Neural cell (in vitro differentiated cells): Measurements from ENCODE around the gene GAB2. TPM values are rescaled to one million over a fixed set of nuclear protein-coding genes. Genes with fewer than 3 reads are reported as not detected.

Experiments used
- H2AFZ ChIP-seq: fragments of 200-600, 300-800 bp; sonication (generic), shearing (Covaris generic); 2 replicates; pipeline ENCODE4 v1.6.0; 2014; ENCODE audit warnings: low read depth, mild to moderate bottlenecking, antibody characterized with exemption, low read length, moderate library complexity
- H3F3A ChIP-seq: fragments of 200-600 bp; shearing (Covaris generic); 2 replicates; pipeline ENCODE4 v1.6.1; 2016; ENCODE audit warnings: mild to moderate bottlenecking, moderate library complexity, mixed read lengths, antibody characterized with exemption, low read length; ENCODE audit not compliant: insufficient read depth, poor library complexity, severe bottlenecking
- H3K27ac ChIP-seq: fragments of 200-600, 300-800 bp; sonication (generic), shearing (Covaris generic); 2 replicates; pipeline ENCODE4 v1.5.1; 2014; ENCODE audit warnings: mild to moderate bottlenecking, low read length, moderate library complexity
- H3K27me3 ChIP-seq: fragments of 300-800, 200-600 bp; sonication (generic), shearing (Covaris generic); 2 replicates; pipeline ENCODE4 v1.6.0; 2014; ENCODE audit warnings: mild to moderate bottlenecking, low read depth, low read length, moderate library complexity; ENCODE audit not compliant: insufficient read depth
- H3K36me3 ChIP-seq: fragments of 300-800, 200-600 bp; sonication (generic), shearing (Covaris generic); 2 replicates; pipeline ENCODE4 v1.5.1; 2014; ENCODE audit warnings: mild to moderate bottlenecking, antibody characterized with exemption, low read length, moderate library complexity; ENCODE audit not compliant: insufficient read depth
- H3K4me2 ChIP-seq: fragments of 300-800, 200-600 bp; sonication (generic), shearing (Covaris generic); 2 replicates; pipeline ENCODE4 v1.6.0; 2014; ENCODE audit warnings: mild to moderate bottlenecking, low read length
- H3K4me3 ChIP-seq: fragments of 300-800, 200-600 bp; sonication (generic), shearing (Covaris generic); 2 replicates; pipeline ENCODE4 v1.5.1; 2014; ENCODE audit warnings: mild to moderate bottlenecking, low read length, moderate library complexity
- H3K79me2 ChIP-seq: fragments of 200-600 bp; shearing (Covaris generic); replicated peaks from 2 replicates; pipeline ENCODE4 v1.6.0; 2014; ENCODE audit warnings: mild to moderate bottlenecking, low read length, moderate library complexity; ENCODE audit not compliant: insufficient read depth
- H3K9ac ChIP-seq: fragments of 300-800, 200-600 bp; sonication (generic), shearing (Covaris generic); 2 replicates; pipeline ENCODE4 v1.6.1; 2016; ENCODE audit warnings: mild to moderate bottlenecking, low read length, mixed read lengths
- H3K9me2 ChIP-seq: fragments of 200-600 bp; shearing (Covaris generic); 2 replicates; pipeline ENCODE4 v1.6.1; 2016; ENCODE audit warnings: mild to moderate bottlenecking, low read length, mixed read lengths; ENCODE audit not compliant: insufficient read depth
- H3K9me3 ChIP-seq: fragments of 200-600, 300-800 bp; sonication (generic), shearing (Covaris generic); 2 replicates; pipeline ENCODE4 v1.6.1; 2016; ENCODE audit warnings: mild to moderate bottlenecking, mixed run types, low read length, moderate library complexity, mixed read lengths
- H4K20me1 ChIP-seq: fragments of 200-600 bp; shearing (Covaris generic); 2 replicates; pipeline ENCODE4 v1.6.1; 2016; ENCODE audit warnings: mild to moderate bottlenecking, mixed run types; ENCODE audit not compliant: insufficient read depth
- CTCF ChIP-seq: fragments of 450-650 bp; IDR thresholded peaks from 2 replicates; pipeline ENCODE4 v1.5.1; 2014; ENCODE audit warnings: antibody characterized with exemption, mild to moderate bottlenecking, moderate library complexity; ENCODE audit not compliant: poor library complexity, severe bottlenecking
- EP300 ChIP-seq: fragments of 450-650 bp; conservative IDR thresholded peaks from 2 replicates; pipeline ENCODE4 v1.6.1; 2014; ENCODE audit warnings: antibody characterized with exemption, mild to moderate bottlenecking, moderate library complexity; ENCODE audit not compliant: poor library complexity, severe bottlenecking
- EZH2 ChIP-seq: fragments of 200-600, 300-800 bp; shearing (Covaris generic), sonication (generic); IDR thresholded peaks from 2 replicates; pipeline ENCODE4 v1.6.1; 2014; ENCODE audit warnings: antibody characterized with exemption, low read length, borderline replicate concordance, mild to moderate bottlenecking; ENCODE audit not compliant: insufficient read depth, poor library complexity, severe bottlenecking
- MXI1 ChIP-seq: fragments of 450-650 bp; conservative IDR thresholded peaks from 2 replicates; pipeline ENCODE4 v1.6.1; 2014; ENCODE audit warnings: antibody characterized with exemption, mild to moderate bottlenecking; ENCODE audit not compliant: poor library complexity, severe bottlenecking
- POLR2AphosphoS5 ChIP-seq: IDR thresholded peaks from 2 replicates; pipeline ENCODE4 v1.6.1; 2012
- RAD21 ChIP-seq: fragments of 450-650 bp; conservative IDR thresholded peaks from 2 replicates; pipeline ENCODE4 v1.6.1; 2014; ENCODE audit warnings: antibody characterized with exemption, mild to moderate bottlenecking, moderate library complexity
- REST ChIP-seq: IDR thresholded peaks from 2 replicates; pipeline ENCODE4 v1.6.1; 2012; ENCODE audit warnings: borderline replicate concordance
- SMC3 ChIP-seq: fragments of 450-650 bp; conservative IDR thresholded peaks from 2 replicates; pipeline ENCODE4 v1.6.1; 2014; ENCODE audit warnings: antibody characterized with exemption, mild to moderate bottlenecking, moderate library complexity; ENCODE audit not compliant: poor library complexity
- TAF1 ChIP-seq: IDR thresholded peaks from 2 replicates; pipeline ENCODE4 v1.6.1; 2012; ENCODE audit warnings: low read depth
- polyA plus RNA-seq: library from polyadenylated mRNA; depleted of rRNA; stranded (reverse); fragments of >200 nt; gene quantifications from 2 replicates; pipeline ENCODE4 v1.2.3, GENCODE V29; 2014

Gene GAB2
- polyA plus RNA-seq, 1 donor from 2014 or later: 21.9 TPM

GRCh38 chr11:78343303-78343702 is 74.3 kb downstream of the GAB2 start:
- Histone ChIP-seq H2AFZ (no peak overlapping the region), H3K36me3 (no peaks in the 10 kb centered on the region), H3K9me3 (no peaks in the 10 kb centered on the region), H3K79me2 (peaks cover 19% of the 10 kb centered on the region), H3K9me2 (no peaks in the 10 kb centered on the region), H3K4me2 (no peak overlapping the region), H3K9ac (no peak overlapping the region), H3K4me3 (no peak overlapping the region), H3K27ac (no peak overlapping the region), H3K27me3 (no peaks in the 10 kb centered on the region), H4K20me1 (no peaks in the 10 kb centered on the region), H3F3A (no peaks in the 10 kb centered on the region)
- TF ChIP-seq EZH2 (no peak), EP300 (no peak), TAF1 (no peak), MXI1 (no peak), CTCF (no peak), POLR2AphosphoS5 (no peak), REST (no peak), RAD21 (no peak), SMC3 (no peak)

- no peaks in the 10 kb centered on the region for H3F3A ChIP-seq
- peaks cover 21% of the 10 kb centered on the region for H3K79me2 ChIP-seq
- TF ChIP-seq EP300: no peak
- no peak for TF ChIP-seq RAD21
- TF ChIP-seq TAF1: no peak
- no peak for TF ChIP-seq MXI1
- TF ChIP-seq CTCF: no peak
- no peak for TF ChIP-seq EZH2
- no peak for TF ChIP-seq REST
- no peak for TF ChIP-seq SMC3
- TF ChIP-seq POLR2AphosphoS5: no peak
- no peak overlapping the region for H3K9ac ChIP-seq
- H4K20me1 ChIP-seq: no peaks in the 10 kb centered on the region
- no peaks in the 10 kb centered on the region for H3K36me3 ChIP-seq
- no peaks in the 10 kb centered on the region for H3K9me3 ChIP-seq
- no peak overlapping the region for H2AFZ ChIP-seq
- no peaks in the 10 kb centered on the region for H3K9me2 ChIP-seq
- no peak overlapping the region for H3K4me2 ChIP-seq
- H3K27ac ChIP-seq: no peak overlapping the region
- H3K27me3 ChIP-seq: no peaks in the 10 kb centered on the region
- H3K4me3 ChIP-seq: no peak overlapping the region
These were observed 75.8 kb downstream of the GAB2 start for GRCh38 chr11:78341841-78342240.
